ENCODE measurements around the gene ATRN. TPM values are rescaled to one million over a fixed set of nuclear protein-coding genes. Genes with fewer than 3 reads are reported as not detected.

The ATRN gene
- total and polyA plus RNA-seq, 2 of the 8 experiments (the other 6 are each of a cell fraction or from before 2014, with no cell fraction given): 12.0 to 17.4 TPM

DNA sequence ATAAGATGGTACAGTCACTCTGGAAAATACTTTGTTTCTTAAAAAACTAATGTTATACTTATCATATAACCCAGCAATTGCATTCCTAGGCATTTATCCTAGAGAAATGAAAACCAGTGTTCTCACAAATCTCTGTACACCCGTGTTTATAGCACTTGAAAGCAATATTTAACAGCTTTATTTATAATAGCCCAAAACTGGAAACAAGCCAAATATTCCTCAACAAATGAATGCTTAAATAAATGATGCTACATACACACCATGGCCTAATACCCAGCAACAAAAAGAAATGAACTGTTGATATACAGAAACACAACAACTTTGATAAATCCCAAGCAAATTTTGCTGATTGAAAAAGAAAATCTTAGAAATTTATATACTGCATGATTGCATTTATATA is 141.1 kb downstream of the ATRN start (continued):
- TF ChIP-seq, protein P1, sequence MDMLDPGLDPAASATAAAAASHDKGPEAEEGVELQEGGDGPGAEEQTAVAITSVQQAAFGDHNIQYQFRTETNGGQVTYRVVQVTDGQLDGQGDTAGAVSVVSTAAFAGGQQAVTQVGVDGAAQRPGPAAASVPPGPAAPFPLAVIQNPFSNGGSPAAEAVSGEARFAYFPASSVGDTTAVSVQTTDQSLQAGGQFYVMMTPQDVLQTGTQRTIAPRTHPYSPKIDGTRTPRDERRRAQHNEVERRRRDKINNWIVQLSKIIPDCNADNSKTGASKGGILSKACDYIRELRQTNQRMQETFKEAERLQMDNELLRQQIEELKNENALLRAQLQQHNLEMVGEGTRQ (IDR thresholded peaks at IDR 0.05; ENCODE audit: low read length): no peak
- TF ChIP-seq PHF8 (conservative IDR thresholded peaks at IDR 0.05; ENCODE audit: low read depth, low read length) (no peak), SAP30 (IDR thresholded peaks at IDR 0.05; ENCODE audit: insufficient read depth, insufficient replicate concordance, low read length) (no peak), BACH1 (IDR thresholded peaks at IDR 0.05; ENCODE audit: low read length) (no peak), EZH2 (IDR thresholded peaks at IDR 0.05; ENCODE audit: low read depth, low read length, severe bottlenecking) (no peak), NRF1 (IDR thresholded peaks at IDR 0.05; ENCODE audit: low read depth, low read length) (no peak)

All from H1 (cell line).